HUES64 (cell line): Measurements from ENCODE around the gene ATL2.
"Not testable (repeated sequence)": the region's sequence is repeated elsewhere in the genome, so short reads cannot be mapped to it uniquely, and the experiment has no call there.

ENCODE experiments used
- H3K27ac ChIP-seq: 2 replicates; pipeline ENCODE4 v1.7.0; 2013; ENCODE audit warnings: low read depth, low read length, inconsistent platforms
- H3K27me3 ChIP-seq: 2 replicates; pipeline ENCODE4 v1.6.1; 2013; ENCODE audit warnings: mild to moderate bottlenecking, low read length; ENCODE audit not compliant: insufficient read depth
- H3K36me3 ChIP-seq: 2 replicates; pipeline ENCODE4 v1.6.1; 2013; ENCODE audit warnings: mild to moderate bottlenecking, low read length; ENCODE audit not compliant: insufficient read depth
- H3K4me1 ChIP-seq: 2 replicates; pipeline ENCODE4 v1.6.1; 2013; ENCODE audit warnings: mild to moderate bottlenecking, low read length, moderate library complexity; ENCODE audit not compliant: insufficient read depth
- H3K4me3 ChIP-seq: 2 replicates; pipeline ENCODE4 v1.5.1; 2013; ENCODE audit warnings: mild to moderate bottlenecking, low read length, moderate library complexity
- H3K9ac ChIP-seq: 2 replicates; pipeline ENCODE4 v1.6.1; 2013; ENCODE audit warnings: mild to moderate bottlenecking, low read depth, low read length
- H3K9me3 ChIP-seq: 2 replicates; pipeline ENCODE4 v1.6.1; 2013; ENCODE audit warnings: low read depth, low read length; ENCODE audit not compliant: insufficient read depth
- WGBS: fragments of 150-250, 120-280 bp; methylation state at CpG from one replicate; pipeline ENCODE4 v1.1.7; 2013; ENCODE audit warnings: missing lambda C conversion rate; 5-methylcytosine and 5-hydroxymethylcytosine counted together

ATL2 gene

GRCh38 chr2:38323623-38324022, 53.5 kb downstream of the ATL2 start:
- Histone ChIP-seq H3K36me3 (peaks cover 16% of the 10 kb centered on the region), H3K27me3 (no peaks in the 10 kb centered on the region), H3K4me1 (peaks cover 6% of the 10 kb centered on the region), H3K9ac (no peak overlapping the region), H3K9me3 (no peaks in the 10 kb centered on the region), H3K27ac (no peak overlapping the region), H3K4me3 (no peak overlapping the region)
- 92% methylated on average over 6 of the region's 6 CpGs for WGBS

GRCh38 chr2:38322224-38322914, 54.7 kb downstream of the ATL2 start:
- no peak overlapping the region for H3K27ac ChIP-seq
- H3K9me3 ChIP-seq, result no peaks in the 10 kb centered on the region
- H3K4me1 ChIP-seq, result peaks cover 6% of the 10 kb centered on the region
- no peaks in the 10 kb centered on the region for H3K27me3 ChIP-seq
- no peak overlapping the region for H3K9ac ChIP-seq
- H3K36me3 ChIP-seq, result peaks cover 27% of the 10 kb centered on the region
- no peak overlapping the region for H3K4me3 ChIP-seq

- WGBS, result 95% methylated on average over 5 of the region's 5 CpGs
- not testable (repeated sequence) for H3K27me3 ChIP-seq, H3K27ac ChIP-seq, H3K9ac ChIP-seq, H3K4me1 ChIP-seq, H3K9me3 ChIP-seq, H3K4me3 ChIP-seq
- H3K36me3 ChIP-seq, result peaks cover 57% of the 10 kb centered on the region
Measured at GRCh38 chr2:38319240-38319639, 57.8 kb downstream of the ATL2 start.

GRCh38 chr2:38317725-38318124, 59.3 kb downstream of the ATL2 start:
- no peaks in the 10 kb centered on the region for H3K9me3 ChIP-seq

GRCh38 chr2:38315707-38316333, 61.3 kb downstream of the ATL2 start:
- no peak overlapping the region for H3K9ac ChIP-seq
- H3K27ac ChIP-seq, result no peak overlapping the region
- H3K27me3 ChIP-seq, result no peaks in the 10 kb centered on the region
- H3K4me1 ChIP-seq, result no peaks in the 10 kb centered on the region
- WGBS, result 65% methylated on average over 2 of the region's 2 CpGs
- no peaks in the 10 kb centered on the region for H3K9me3 ChIP-seq
- H3K36me3 ChIP-seq, result peaks cover 77% of the 10 kb centered on the region
- H3K4me3 ChIP-seq, result no peak overlapping the region

More at GRCh38 chr2:38317725-38318124, 59.3 kb downstream of the ATL2 start:
- no peak overlapping the region for H3K9ac ChIP-seq
- H3K27ac ChIP-seq, result no peak overlapping the region
- no peaks in the 10 kb centered on the region for H3K27me3 ChIP-seq
- H3K4me3 ChIP-seq, result no peak overlapping the region
- no peaks in the 10 kb centered on the region for H3K4me1 ChIP-seq
- peaks cover 68% of the 10 kb centered on the region for H3K36me3 ChIP-seq

- no peak overlapping the region for H3K9ac ChIP-seq
- no peaks in the 10 kb centered on the region for H3K4me1 ChIP-seq
- H3K27ac ChIP-seq, result no peak overlapping the region
- H3K4me3 ChIP-seq, result no peak overlapping the region
- no peaks in the 10 kb centered on the region for H3K9me3 ChIP-seq
- H3K27me3 ChIP-seq, result no peaks in the 10 kb centered on the region
- WGBS, result no CpG with 5 or more reads among the region's 1 CpG
- peaks cover 75% of the 10 kb centered on the region for H3K36me3 ChIP-seq
Measured at GRCh38 chr2:38308821-38309220, 68.3 kb downstream of the ATL2 start.

- Histone ChIP-seq H3K27ac (no peak overlapping the region), H3K4me1 (peaks cover 10% of the 10 kb centered on the region; the same call in 1 of the 2 replicates), H3K36me3 (peaks cover 54% of the 10 kb centered on the region), H3K9me3 (no peaks in the 10 kb centered on the region), H3K9ac (no peak overlapping the region), H3K4me3 (no peak overlapping the region), H3K27me3 (no peaks in the 10 kb centered on the region)
- 92% methylated on average over 3 of the region's 3 CpGs for WGBS
Measured at GRCh38 chr2:38301969-38302702, 74.9 kb downstream of the ATL2 start.

GRCh38 chr2:38301340-38301968, 75.6 kb downstream of the ATL2 start:
- H3K27me3 ChIP-seq, result no peaks in the 10 kb centered on the region
- WGBS, result 75% methylated on average over 3 of the region's 3 CpGs
- H3K36me3 ChIP-seq, result peaks cover 58% of the 10 kb centered on the region
- no peak overlapping the region for H3K4me3 ChIP-seq
- no peak overlapping the region for H3K9ac ChIP-seq
- H3K27ac ChIP-seq, result peak overlapping the region; percentile 1; the same call in 1 of the 2 replicates
- H3K4me1 ChIP-seq, result peaks cover 13% of the 10 kb centered on the region; the same call in 1 of the 2 replicates
- H3K9me3 ChIP-seq, result no peaks in the 10 kb centered on the region

- H3K36me3 ChIP-seq, result peaks cover 61% of the 10 kb centered on the region
- H3K4me1 ChIP-seq, result peaks cover 26% of the 10 kb centered on the region; the same call in 1 of the 2 replicates
- no peak overlapping the region for H3K9ac ChIP-seq
- H3K4me3 ChIP-seq, result no peak overlapping the region
- H3K27ac ChIP-seq, result no peak overlapping the region
- WGBS, result 98% methylated on average over 2 of the region's 2 CpGs
- no peaks in the 10 kb centered on the region for H3K9me3 ChIP-seq
- H3K27me3 ChIP-seq, result no peaks in the 10 kb centered on the region
Measured at GRCh38 chr2:38298539-38298938, 78.5 kb downstream of the ATL2 start.

GRCh38 chr2:38296197-38296780, 80.8 kb downstream of the ATL2 start:
- no peak overlapping the region for H3K4me3 ChIP-seq
- no peaks in the 10 kb centered on the region for H3K27me3 ChIP-seq
- no peak overlapping the region for H3K27ac ChIP-seq
- H3K9ac ChIP-seq, result no peak overlapping the region
- peaks cover 18% of the 10 kb centered on the region; the same call in 1 of the 2 replicates for H3K4me1 ChIP-seq
- peaks cover 59% of the 10 kb centered on the region for H3K36me3 ChIP-seq
- no peaks in the 10 kb centered on the region for H3K9me3 ChIP-seq
- WGBS, result 96% methylated on average over 7 of the region's 7 CpGs

GRCh38 chr2:38294597-38294996, 82.5 kb downstream of the ATL2 start:
- Histone ChIP-seq H3K27ac (no peak overlapping the region), H3K4me1 (peaks cover 17% of the 10 kb centered on the region; the same call in 1 of the 2 replicates), H3K27me3 (no peaks in the 10 kb centered on the region), H3K9me3 (no peaks in the 10 kb centered on the region), H3K4me3 (no peak overlapping the region), H3K36me3 (peaks cover 48% of the 10 kb centered on the region), H3K9ac (no peak overlapping the region)
